ENCODE data around the gene PARP2. TPM values are rescaled to one million over a fixed set of nuclear protein-coding genes. Genes with fewer than 3 reads are reported as not detected.

PARP2 gene
- total and polyA plus RNA-seq, 2 of the 8 experiments (the other 6 are each of a cell fraction or from before 2014, with no cell fraction given), result 27.7 to 41.7 TPM

GRCh38 chr14:20332431-20332787 lies 11.0 kb upstream of the PARP2 start:
- no peak for FAIRE-seq
- WGBS, 2 experiments (ENCODE audit: extremely low coverage in 1 of 2, insufficient coverage in 1 of 2, insufficient read length in 1 of 2, insufficient replicate concordance in 2 of 2, low coverage in 1 of 2, low lambda C conversion rate in 2 of 2, missing lambda C conversion rate in 1 of 2), result 2% methylated on average over 4 of the region's 4 CpGs; no CpG with 5 or more reads in 1 of the 2 experiments

More at GRCh38 chr14:20332431-20332787, 11.0 kb upstream of the PARP2 start:
- Histone ChIP-seq H3K14ac (ENCODE audit: insufficient read length) (no peak overlapping the region), H2AFZ (ENCODE audit: low read length) (no peak overlapping the region), H3K27me3 (replicated peaks in 1 of 4; ENCODE audit: control insufficient read depth in 3 of 4, extremely low read depth in 1 of 4, insufficient read depth in 3 of 4, low read length in 3 of 4) (no peaks in the 10 kb centered on the region), H3K27ac (ENCODE audit: low read depth, low read length) (peak overlapping the region; percentile 87), H2BK120ac (replicated peaks; ENCODE audit: low read depth, low read length) (no peak overlapping the region), H3K18ac (ENCODE audit: extremely low read depth, low read length) (peak overlapping the region; percentile 81; the same call in 1 of the 2 replicates), H2BK5ac (ENCODE audit: low read depth, low read length) (peak overlapping the region; percentile 75; the same call in 1 of the 2 replicates), H4K20me1 (replicated peaks in 1 of 2; ENCODE audit: control insufficient read depth in 1 of 2, insufficient read depth in 2 of 2, low read length in 2 of 2) (peaks cover 1 to 2% of the 10 kb centered on the region in 2 experiments), H4K91ac (replicated peaks; ENCODE audit: insufficient read length, low read length) (no peak overlapping the region), H3K36me3 (ENCODE audit: control insufficient read depth in 2 of 4, insufficient read depth in 4 of 4, low read length in 3 of 4) (peaks cover 0 to 14% (median 8%) of the 10 kb centered on the region in 4 experiments; a peak in 5 of 8 replicates), H3K4me3 (ENCODE audit: extremely low read depth in 1 of 4, insufficient read depth in 2 of 4, low read depth in 3 of 4, low read length in 4 of 4) (peak overlapping the region; percentile 85 to 98 (median 94)), H4K8ac (ENCODE audit: extremely low read depth, insufficient read depth, low read length) (peak overlapping the region; percentile 81; the same call in 1 of the 2 replicates), H3K4me2 (ENCODE audit: insufficient read depth in 1 of 2, low read depth in 2 of 2, low read length in 2 of 2) (peak overlapping the region; percentile 61 to 64), H3K4ac (replicated peaks; ENCODE audit: insufficient read length, low read depth, low read length) (no peak overlapping the region), H2AK5ac (ENCODE audit: low read depth, low read length) (peak overlapping the region; percentile 76), H3K23ac (ENCODE audit: insufficient read length) (no peak overlapping the region), H2BK20ac (ENCODE audit: low read length) (no peak overlapping the region), H3K79me1 (ENCODE audit: low read depth, low read length) (no peaks in the 10 kb centered on the region), H3K9me3 (ENCODE audit: insufficient read depth in 2 of 2, low read depth in 1 of 2, low read length in 1 of 2) (no peaks in the 10 kb centered on the region), H3K23me2 (ENCODE audit: low read depth, low read length) (0 out of 2 replicates have a peak, but pooled peaks cover 2% of the 10 kb centered on the region), H2BK12ac (ENCODE audit: low read depth, low read length) (no peak overlapping the region; the same call in 1 of the 2 replicates), H3K4me1 (replicated peaks in 1 of 4; ENCODE audit: control insufficient read depth in 3 of 4, insufficient read depth in 4 of 4, low read length in 3 of 4) (peaks cover 0 to 3% (median 0%) of the 10 kb centered on the region in 4 experiments; a peak in 3 of 7 replicates), H4K5ac (ENCODE audit: insufficient read length, low read depth, low read length) (no peak overlapping the region), H3K79me2 (ENCODE audit: control insufficient read depth in 1 of 2, insufficient read depth in 2 of 2, low read length in 2 of 2) (peaks cover 23 to 60% of the 10 kb centered on the region in 2 experiments), H3K56ac (replicated peaks; ENCODE audit: insufficient read length, low read depth, low read length) (peak overlapping the region; percentile 71), H3K9ac (replicated peaks in 1 of 4; ENCODE audit: extremely low read depth in 1 of 4, low read depth in 3 of 4, low read length in 3 of 4) (peak overlapping the region; percentile 88 to 98 (median 94)), H2BK15ac (ENCODE audit: low read length) (no peak overlapping the region)
- CTCF ChIA-PET (ENCODE audit: partially characterized antibody), result interaction anchor here (1.0 kb wide), 1 partner anchor 26 kb away, joined by 3 read pairs; no protein-coding TSS in a partner anchor
- POLR2A ChIA-PET (ENCODE audit: partially characterized antibody), result interaction anchor here (0.7 to 10.1 kb wide), 10 partner anchors 9 to 349 kb away, joined by 3 to 215 read pairs (median 4); partner anchors contain the start of genes APEX1, OSGEP, PARP2 and PIP4P1
- TF ChIP-seq EZH2 (IDR thresholded peaks at IDR 0.05; ENCODE audit: low read depth, low read length, severe bottlenecking) (no peak), EGR1 (IDR thresholded peaks at IDR 0.05; ENCODE audit: borderline replicate concordance, low read depth, low read length) (no peak), RAD21 (IDR thresholded peaks at IDR 0.05 in 1 of 2, conservative IDR thresholded peaks at IDR 0.05 in 1 of 2; ENCODE audit: low read depth in 2 of 2, low read length in 2 of 2) (no peak), CHD1 (IDR thresholded peaks at IDR 0.05; ENCODE audit: low read depth, low read length) (no peak; the same call in 1 of the 2 replicates), POU5F1 (IDR thresholded peaks at IDR 0.05; ENCODE audit: low read depth, low read length) (no peak), FOSL1 (IDR thresholded peaks at IDR 0.05; ENCODE audit: insufficient read depth, low read depth, low read length) (no peak), YY1 (IDR thresholded peaks at IDR 0.05; ENCODE audit: low read depth, low read length) (no peak), TAF1 (IDR thresholded peaks at IDR 0.05; ENCODE audit: low read depth, low read length) (no peak), GTF2F1 (IDR thresholded peaks at IDR 0.05; ENCODE audit: borderline replicate concordance, low read depth, low read length) (no peak)
- no peak for DNase-seq (ENCODE audit: low read depth in 1 of 2, low spot score in 2 of 2)

Measured in H1 (cell line).